HEK293 (cell line): ENCODE data around the gene D2HGDH.

Experiments
- ZNF2 ChIP-seq: fragments of 450-650 bp; formaldehyde crosslinking; IDR thresholded peaks from 2 replicates; pipeline ENCODE4 v1.5.1; 2016; ENCODE audit warnings: missing biosample characterization, missing genetic modification characterization
- ZNF548 ChIP-seq: fragments of 450-650 bp; formaldehyde crosslinking; IDR thresholded peaks from 2 replicates; pipeline ENCODE4 v1.5.1; 2016; ENCODE audit warnings: missing biosample characterization, missing genetic modification characterization
- TF ChIP-seq, protein P1 (sequence below): fragments of 450-650 bp; formaldehyde crosslinking; IDR thresholded peaks from 2 replicates; pipeline ENCODE4 v1.5.1; 2016; ENCODE audit warnings: missing biosample characterization, missing genetic modification characterization

DNA sequence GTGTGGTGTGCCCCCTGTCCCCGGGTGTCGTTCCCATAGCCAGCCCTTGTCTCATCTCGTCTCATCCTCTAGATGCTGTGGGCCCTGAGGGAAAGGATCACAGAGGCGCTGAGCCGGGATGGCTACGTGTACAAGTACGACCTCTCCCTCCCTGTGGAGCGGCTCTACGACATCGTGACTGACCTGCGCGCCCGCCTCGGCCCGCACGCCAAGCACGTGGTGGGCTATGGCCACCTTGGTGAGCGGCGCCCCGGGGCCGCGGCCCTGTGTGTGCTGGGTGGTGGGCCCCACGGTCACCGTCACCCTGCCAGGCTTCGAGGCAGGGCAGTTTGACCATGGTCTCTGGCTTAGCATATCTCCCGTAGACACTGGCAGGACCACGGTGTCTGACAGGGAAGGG, 21.3 kb downstream of the D2HGDH start:
- TF ChIP-seq ZNF548 (tag by site-specific recombination) = no peak
- TF ChIP-seq, protein P1, sequence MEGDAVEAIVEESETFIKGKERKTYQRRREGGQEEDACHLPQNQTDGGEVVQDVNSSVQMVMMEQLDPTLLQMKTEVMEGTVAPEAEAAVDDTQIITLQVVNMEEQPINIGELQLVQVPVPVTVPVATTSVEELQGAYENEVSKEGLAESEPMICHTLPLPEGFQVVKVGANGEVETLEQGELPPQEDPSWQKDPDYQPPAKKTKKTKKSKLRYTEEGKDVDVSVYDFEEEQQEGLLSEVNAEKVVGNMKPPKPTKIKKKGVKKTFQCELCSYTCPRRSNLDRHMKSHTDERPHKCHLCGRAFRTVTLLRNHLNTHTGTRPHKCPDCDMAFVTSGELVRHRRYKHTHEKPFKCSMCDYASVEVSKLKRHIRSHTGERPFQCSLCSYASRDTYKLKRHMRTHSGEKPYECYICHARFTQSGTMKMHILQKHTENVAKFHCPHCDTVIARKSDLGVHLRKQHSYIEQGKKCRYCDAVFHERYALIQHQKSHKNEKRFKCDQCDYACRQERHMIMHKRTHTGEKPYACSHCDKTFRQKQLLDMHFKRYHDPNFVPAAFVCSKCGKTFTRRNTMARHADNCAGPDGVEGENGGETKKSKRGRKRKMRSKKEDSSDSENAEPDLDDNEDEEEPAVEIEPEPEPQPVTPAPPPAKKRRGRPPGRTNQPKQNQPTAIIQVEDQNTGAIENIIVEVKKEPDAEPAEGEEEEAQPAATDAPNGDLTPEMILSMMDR (tag by site-specific recombination) = no peak
- no peak for TF ChIP-seq ZNF2 (tag by site-specific recombination)
